Activated naive CD4-positive, alpha-beta T cell (primary cell): ENCODE data around the gene CGNL1.

Experiments used
- DNase-seq, 4 experiments: peaks; one replicate each; lab custom pipeline; 2025; lab: John Stamatoyannopoulos, UW

Gene CGNL1

GRCh38 chr15:57600197-57600596, 223.9 kb downstream of the CGNL1 start:
- no peak for DNase-seq
